H1 (cell line): ENCODE measurements around the gene COPG1. TPM values are rescaled to one million over a fixed set of nuclear protein-coding genes. Genes with fewer than 3 reads are reported as not detected.

ENCODE experiments used
- CHD7 ChIP-seq: fragments of 300-600 bp; sonication (generic); IDR thresholded peaks from 2 replicates; pipeline ENCODE4 v1.7.1; 2012; ENCODE audit warnings: low read length, moderate library complexity, mild to moderate bottlenecking, inconsistent platforms; ENCODE audit not compliant: insufficient replicate concordance
- CTBP2 ChIP-seq: IDR thresholded peaks from 2 replicates; pipeline ENCODE4 v1.7.0; 2011; ENCODE audit warnings: borderline replicate concordance, mild to moderate bottlenecking, moderate library complexity, mixed read lengths, low read length; ENCODE audit not compliant: insufficient read depth, insufficient read length
- E2F6 ChIP-seq: IDR thresholded peaks from 2 replicates; pipeline ENCODE4 v1.6.1; 2012; ENCODE audit warnings: inconsistent platforms
- EGR1 ChIP-seq: IDR thresholded peaks from 2 replicates; pipeline ENCODE4 v1.6.1; 2011; ENCODE audit warnings: low read depth, low read length, borderline replicate concordance
- JUND ChIP-seq: IDR thresholded peaks from 2 replicates; pipeline ENCODE4 v1.6.1; 2011; ENCODE audit warnings: mild to moderate bottlenecking, improper control_type of control experiment, low read length
- KDM5A ChIP-seq: fragments of 200-600 bp; IDR thresholded peaks from 2 replicates; pipeline ENCODE4 v1.7.1; 2012; ENCODE audit warnings: mild to moderate bottlenecking, low read length, inconsistent platforms, mixed read lengths
- RBBP5 ChIP-seq: IDR thresholded peaks from 2 replicates; pipeline ENCODE4 v1.7.1; 2012; ENCODE audit warnings: low read depth, mild to moderate bottlenecking, inconsistent platforms, low read length, moderate library complexity, borderline replicate concordance
- SP1 ChIP-seq: IDR thresholded peaks from 2 replicates; pipeline ENCODE4 v1.6.1; 2011; ENCODE audit warnings: low read depth, low read length
- TEAD4 ChIP-seq: IDR thresholded peaks from 2 replicates; pipeline ENCODE4 v1.6.1; 2012; ENCODE audit warnings: low read depth, low read length, inconsistent platforms, mixed read lengths
- USF2 ChIP-seq: IDR thresholded peaks from 2 replicates; pipeline ENCODE4 v1.6.1; 2011; ENCODE audit warnings: low read length, improper control_type of control experiment
- polyA plus RNA-seq, 7 experiments: library from polyadenylated mRNA; depleted of rRNA in 3 of 7; stranded (reverse) in 5 of 7; unstranded in 2 of 7; fragments of >200 nt in 5 of 7; fragments of 200-250 nt in 2 of 7; gene quantifications; 1 replicate in 5 of 7; 2 replicates in 1 of 7; 4 replicates in 1 of 7; pipeline versions ENCODE4 v1.2.1 to v1.2.3, GENCODE V29; 2011 to 2013; ENCODE audit warnings: missing spikeins in 2 of 7, mixed read lengths in 2 of 7
- total RNA-seq: library from RNA; stranded (reverse); fragmentation: NEBNext Ultra II Directional; extraction: Animal tissue kit (Norgen Biotek cat#: 25700); gene quantifications from 2 replicates; pipeline ENCODE4 v1.2.1, GENCODE V29; 2021

COPG1 gene
- total and polyA plus RNA-seq, 2 of the 8 experiments (the other 6 are each of a cell fraction or from before 2014, with no cell fraction given) = 52.7 to 106 TPM

- TF ChIP-seq CHD7 (no peak), SP1 (no peak), EGR1 (no peak), E2F6 (no peak), CTBP2 (no peak), KDM5A (no peak), JUND (no peak), USF2 (no peak), TEAD4 (no peak), RBBP5 (no peak)
Observed at GRCh38 chr3:129324855-129325254, 75.4 kb downstream of the COPG1 start (continued).
